HG03571 (cell line): ENCODE results near the gene ALDH1L2.
A peak's percentile ranks its signal among the peaks of the same experiment; 100 is the strongest.
"Not testable (repeated sequence)": the region's sequence is repeated elsewhere in the genome, so short reads cannot be mapped to it uniquely, and the experiment has no call there.

ENCODE experiments used
- ATAC-seq: cut with Tn5 transposase; IDR thresholded peaks from one replicate; pipeline ENCODE4 v1.9.1; 2021; ENCODE audit not compliant: unreplicated experiment

ALDH1L2 gene

DNA sequence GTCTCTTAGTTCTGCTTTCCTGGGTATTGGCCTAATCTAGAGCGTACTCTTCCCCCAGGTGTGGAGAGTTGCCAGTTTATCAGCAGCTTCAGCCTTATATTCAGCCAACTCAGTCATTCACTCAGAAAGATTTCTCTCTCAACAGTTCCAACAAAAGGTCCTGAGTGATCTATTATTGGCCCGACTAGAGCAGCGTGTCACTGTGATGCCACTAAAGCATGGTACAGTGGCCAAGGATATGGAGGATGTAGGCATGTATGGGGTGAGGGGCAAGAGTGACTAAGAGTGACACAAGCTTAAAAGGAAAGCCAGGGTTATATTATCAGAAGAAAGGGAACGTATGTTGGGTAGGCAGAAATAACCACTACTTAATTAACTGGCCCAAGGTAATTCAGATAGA, 93.3 kb downstream of the ALDH1L2 start:
- ATAC-seq = no peak

DNA sequence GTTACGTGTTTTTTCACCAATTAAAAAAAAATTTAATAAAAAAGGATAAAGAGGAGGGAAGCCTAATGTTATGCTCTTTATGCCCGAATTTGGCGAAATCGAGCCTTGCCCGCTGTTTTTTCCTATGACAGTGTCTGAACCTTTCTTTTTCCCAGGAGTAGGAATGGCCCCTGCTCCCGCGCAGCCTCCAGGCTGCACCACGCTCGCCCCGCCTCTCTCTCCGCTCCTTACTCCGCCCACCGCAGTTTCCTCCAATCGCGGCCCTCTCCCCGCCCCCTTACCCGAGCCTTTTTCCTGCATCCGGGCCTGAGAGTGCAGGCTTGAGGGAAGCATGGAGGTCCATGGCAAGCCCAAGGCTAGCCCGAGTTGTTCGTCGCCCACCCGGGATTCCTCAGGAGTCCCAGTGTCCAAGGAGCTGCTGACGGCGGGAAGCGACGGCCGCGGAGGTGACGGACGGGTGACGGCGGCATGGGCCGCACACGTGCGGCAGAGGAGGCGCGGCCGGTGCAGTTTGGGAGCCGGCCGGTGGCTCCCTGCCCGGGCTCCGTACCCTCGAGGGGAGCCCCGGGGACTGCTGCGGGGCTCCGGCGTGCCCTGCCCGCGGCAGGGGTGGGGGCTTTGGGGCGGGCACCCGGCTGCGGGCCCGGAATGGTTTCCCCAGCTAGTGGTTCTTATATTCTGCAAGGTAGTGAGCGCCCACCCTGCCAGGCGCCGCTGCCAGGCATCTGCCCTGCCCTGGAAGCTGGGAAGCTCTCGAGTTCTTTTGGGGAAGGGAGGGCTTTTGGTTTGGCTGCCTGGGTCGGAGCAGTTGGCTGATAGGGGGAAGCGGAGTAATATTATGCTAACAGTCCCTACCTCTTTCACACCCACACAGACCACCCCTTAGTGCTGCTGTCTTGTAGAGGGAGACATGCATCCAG, 98.0 kb downstream of the ALDH1L2 start, which contains the start of gene NOPCHAP1:
TSS of gene NOPCHAP1 (plus strand) at position 295 of the 920 bp plus-strand sequence. CDS start at position 332, 37 bp downstream.
- ATAC-seq = peak; percentile 95

- ATAC-seq = no peak
Measured at GRCh38 chr12:104985206-104985605, 99.1 kb downstream of the ALDH1L2 start.

- not testable (repeated sequence) for ATAC-seq
Measured at GRCh38 chr12:104977688-104978087, 106.6 kb downstream of the ALDH1L2 start.

DNA sequence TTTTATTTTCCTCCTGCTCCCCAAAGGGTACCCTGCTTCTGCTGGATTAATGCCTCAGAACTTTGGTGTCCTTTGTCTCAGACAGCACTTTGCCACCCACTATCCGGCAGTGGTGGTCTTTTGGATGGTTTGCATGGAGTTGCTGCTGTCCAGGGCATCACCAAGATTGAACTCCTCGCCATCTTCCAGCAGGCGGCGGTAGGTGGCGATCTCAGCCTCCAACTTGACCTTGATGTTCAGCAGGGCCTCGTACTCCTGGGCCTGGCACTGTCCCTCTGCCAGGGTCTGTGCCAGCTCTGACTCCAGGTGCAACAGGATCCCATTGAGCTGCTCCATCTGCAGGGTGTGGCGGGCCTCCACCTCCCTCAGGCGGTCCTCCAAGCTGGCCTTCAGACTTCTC, 107.6 kb downstream of the ALDH1L2 start:
- ATAC-seq = no peak

- ATAC-seq = no peak
Measured at GRCh38 chr12:104975587-104976343, 108.5 kb downstream of the ALDH1L2 start.

GRCh38 chr12:104974626-104975290, 109.5 kb downstream of the ALDH1L2 start:
- ATAC-seq = peak; percentile 96

DNA sequence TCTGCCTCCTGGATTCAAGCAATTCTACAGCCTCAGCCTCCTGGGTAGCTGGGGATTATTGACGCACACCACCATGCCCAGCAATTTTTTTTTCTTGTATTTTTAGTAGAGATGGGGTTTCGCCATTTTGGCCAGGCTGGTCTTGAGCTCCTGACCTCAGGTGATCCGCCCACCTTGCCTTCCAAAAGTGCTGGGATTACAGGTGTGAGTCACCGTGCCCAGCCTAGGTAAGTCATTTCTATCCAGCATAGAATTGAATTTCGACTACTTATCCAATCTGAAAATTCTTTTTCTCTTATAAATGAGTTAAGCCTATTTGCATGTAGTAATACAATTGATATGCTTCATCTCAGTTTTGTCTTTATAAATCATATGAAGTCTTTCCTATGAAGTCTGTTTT, 111.0 kb downstream of the ALDH1L2 start:
- ATAC-seq = no peak

- ATAC-seq = no peak
Measured at GRCh38 chr12:104971306-104971705, 113.0 kb downstream of the ALDH1L2 start.
